GM21381 (cell line): Measurements from ENCODE around the gene TPM1.
A peak's percentile ranks its signal among the peaks of the same experiment; 100 is the strongest.

ENCODE experiments used
- ATAC-seq: cut with Tn5 transposase; IDR thresholded peaks from one replicate; pipeline ENCODE4 v1.9.1; 2021; ENCODE audit warnings: mild to moderate bottlenecking, moderate library complexity; ENCODE audit not compliant: unreplicated experiment

The TPM1 gene

DNA sequence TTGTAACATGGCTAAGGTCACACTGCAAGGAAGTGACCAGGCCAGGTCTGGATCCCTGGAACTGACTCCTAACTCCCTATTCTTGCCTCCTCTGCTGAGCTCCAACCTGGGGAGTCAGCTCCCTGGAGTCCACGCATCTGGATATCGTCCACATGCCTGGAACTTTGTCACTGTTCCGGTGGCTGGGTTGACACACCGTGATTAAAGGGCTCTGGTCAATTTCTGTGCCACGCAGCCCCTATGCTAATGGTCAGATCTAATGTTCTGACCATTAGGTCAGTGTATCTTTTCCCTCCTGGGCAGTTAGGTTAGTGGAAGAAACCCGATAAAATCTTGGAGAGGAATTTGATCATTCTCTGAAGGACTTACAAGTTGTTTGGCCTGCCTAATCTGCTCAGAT lies 1.6 kb upstream of the TPM1 start:
- ATAC-seq, result no peak

DNA sequence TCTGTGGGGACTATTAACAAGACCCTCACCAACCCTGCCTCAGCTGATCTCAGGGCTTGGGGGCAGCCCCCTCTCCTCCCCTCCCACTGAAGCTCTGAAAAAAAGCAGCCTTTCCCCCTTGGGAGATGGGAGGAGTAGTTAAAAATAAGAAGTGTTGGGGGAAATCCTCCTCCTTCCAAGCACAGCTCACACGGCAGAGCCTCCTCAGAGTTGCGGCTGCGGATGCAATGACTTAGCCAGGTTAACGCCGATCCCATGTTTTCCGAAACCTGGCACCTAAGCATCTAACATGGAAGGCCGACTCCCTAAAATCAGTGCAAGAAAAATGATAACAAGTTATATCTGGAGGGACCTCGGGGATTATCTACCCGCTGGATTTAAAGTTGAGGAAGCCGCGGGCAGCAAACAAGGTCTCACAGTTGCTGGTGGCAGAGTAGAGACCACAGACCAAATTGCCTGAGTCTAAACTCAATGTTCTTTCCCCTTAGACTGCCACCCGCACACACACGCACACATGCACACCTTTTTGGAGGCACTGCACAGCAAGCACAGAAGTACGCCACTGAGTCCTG lies 1.1 kb upstream of the TPM1 start:
- no peak for ATAC-seq

DNA sequence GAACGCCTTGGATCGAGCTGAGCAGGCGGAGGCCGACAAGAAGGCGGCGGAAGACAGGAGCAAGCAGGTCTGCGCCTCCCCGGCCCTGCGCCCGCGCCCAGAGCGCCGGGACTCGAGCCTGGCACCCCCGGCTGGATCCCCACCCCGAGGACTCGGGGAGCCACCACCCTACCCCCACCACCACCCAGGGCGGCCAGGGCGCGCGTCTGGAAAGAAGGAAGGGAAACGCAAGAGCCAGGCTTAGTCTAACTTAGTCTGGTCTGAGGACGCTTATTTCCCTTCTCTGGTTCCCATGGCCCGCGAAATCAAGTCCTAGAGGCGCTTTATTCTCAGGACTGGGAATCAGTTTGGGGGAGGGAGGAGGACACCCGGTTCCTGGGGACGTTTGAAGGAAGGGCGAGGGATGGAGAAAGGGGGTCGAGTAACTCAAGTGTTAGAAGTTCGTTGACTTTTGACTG lies 359 bp downstream of the TPM1 start:
- no peak for ATAC-seq

DNA sequence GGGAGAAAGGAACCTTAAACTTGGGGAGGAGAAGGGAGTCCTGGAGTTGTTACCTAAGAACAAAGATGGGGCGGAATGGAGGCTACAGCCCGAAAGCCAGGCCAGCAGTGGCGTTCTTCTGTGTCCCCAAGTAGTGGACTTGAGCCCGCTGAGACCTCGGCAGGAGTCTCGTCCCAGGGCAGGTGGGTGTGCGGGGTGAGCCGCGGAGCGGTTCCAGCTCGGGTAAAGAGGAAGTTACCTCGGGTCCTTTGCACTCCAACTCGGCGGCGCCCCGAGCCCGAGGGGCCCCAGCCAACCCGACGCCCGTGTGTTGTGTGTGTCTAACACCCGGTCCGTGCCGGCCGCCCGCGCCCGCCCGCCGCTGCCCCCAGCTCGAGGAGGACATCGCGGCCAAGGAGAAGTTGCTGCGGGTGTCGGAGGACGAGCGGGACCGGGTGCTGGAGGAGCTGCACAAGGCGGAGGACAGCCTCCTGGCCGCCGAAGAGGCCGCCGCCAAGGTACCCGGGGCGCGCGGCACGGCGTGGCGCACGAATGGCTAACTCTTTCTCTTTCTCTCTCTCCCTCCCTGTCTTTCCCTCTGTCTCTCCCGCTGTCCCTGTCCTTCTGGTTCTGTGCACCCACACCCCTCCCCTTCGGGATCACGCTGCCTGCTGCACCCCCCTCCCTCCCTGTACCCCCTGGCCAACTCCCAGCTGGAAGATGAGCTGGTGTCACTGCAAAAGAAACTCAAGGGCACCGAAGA lies 959 bp downstream of the TPM1 start:
- no peak for ATAC-seq

DNA sequence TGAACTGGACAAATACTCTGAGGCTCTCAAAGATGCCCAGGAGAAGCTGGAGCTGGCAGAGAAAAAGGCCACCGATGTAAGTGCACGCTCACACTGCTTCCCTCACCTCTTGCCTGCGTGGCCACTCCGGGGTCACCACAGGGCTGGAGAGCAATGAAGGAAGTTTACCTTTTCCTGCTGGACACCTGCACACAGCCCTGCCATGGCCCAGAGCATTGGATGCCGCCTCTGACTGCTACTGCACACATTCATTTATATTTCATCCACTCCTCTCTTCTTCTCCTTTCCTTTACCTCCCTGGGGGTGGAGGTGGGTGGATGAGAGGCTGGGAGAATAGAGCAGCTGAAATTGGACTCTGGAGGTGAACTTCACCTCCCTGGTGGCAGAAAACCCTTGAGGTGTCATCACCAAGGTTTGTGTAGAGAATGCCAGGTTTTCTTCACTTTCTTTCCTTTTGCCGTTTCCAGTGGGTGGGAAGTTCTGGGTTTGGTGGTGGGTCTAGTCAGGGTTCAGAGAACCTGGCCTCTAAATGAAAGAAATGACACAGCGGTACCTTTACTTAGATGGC lies 1.6 kb downstream of the TPM1 start:
- no peak for ATAC-seq

DNA sequence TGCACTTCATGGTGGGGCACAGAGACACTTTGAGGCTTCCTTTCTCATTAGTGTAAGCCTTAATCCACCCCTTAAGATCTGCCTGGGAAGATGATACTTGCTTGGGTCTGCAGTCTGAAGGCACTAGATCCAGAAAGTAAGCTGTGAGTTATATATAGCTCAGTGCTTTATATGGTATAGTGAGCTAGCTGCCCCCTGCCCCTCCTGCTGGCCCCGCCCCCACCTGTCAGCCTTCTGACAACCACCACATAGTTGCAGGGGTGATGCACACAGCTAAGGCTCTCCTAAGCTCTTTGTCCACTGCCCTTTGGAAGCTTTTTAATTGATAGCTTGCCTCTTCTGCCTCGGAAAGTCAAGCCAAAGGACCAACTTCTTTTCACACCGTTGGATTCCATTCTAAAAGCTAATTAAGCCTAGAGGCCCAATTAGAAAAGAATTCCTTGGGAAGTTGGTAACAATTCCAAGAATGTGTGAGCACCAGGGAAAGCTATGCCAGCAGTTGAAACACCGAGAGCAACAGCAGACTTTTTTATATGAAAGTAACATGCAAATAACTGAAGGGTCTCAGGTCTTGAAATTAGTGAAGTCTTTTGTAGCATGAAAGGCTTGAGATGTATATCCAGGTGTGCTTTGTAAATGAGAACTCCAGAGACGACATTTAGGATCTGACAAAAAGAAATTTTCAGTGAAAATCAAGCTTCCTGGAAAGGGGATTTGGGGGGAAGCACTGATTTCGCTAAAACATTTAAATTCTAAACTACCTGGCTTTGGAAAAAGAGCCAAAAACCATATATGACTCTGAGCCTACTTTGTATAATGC lies 2.3 kb downstream of the TPM1 start:
- ATAC-seq, result no peak

DNA sequence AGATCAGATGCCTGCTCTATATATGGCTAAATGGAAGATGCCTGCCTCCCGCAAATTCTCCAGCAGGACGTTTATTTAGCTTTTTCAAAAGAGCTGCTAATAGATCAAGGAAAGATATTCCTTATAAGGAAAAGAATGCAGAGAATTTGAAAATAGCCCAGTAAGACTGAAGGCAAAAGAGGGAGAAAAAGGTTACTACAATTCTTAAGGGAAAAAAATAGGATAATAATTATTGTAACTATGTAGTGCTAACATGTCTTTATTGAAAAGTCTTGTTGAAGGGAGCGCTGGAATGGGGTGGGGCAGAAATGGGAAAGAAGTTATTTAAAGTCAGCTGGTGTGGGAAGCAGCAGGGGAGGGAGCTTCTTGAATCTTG lies 2.9 kb downstream of the TPM1 start:
- ATAC-seq, result no peak

DNA sequence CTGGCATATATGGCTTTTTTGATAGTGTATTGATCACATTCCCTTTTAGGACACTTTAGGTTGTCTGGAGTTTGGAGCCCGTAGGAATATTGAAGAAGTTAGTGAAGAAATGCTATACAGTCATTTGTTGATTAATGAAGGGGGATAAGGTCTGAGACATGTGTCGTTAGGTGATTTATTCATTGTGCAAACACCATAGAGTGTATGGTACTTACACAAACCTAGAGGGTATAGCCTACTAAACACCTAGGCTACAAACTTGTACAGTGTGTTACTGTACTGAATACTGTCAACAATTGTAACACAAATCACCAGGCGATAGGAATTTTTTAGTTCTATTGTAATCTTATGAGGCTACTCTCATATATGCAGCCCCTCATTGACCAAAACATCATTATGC lies 3.3 kb downstream of the TPM1 start:
- no peak for ATAC-seq

DNA sequence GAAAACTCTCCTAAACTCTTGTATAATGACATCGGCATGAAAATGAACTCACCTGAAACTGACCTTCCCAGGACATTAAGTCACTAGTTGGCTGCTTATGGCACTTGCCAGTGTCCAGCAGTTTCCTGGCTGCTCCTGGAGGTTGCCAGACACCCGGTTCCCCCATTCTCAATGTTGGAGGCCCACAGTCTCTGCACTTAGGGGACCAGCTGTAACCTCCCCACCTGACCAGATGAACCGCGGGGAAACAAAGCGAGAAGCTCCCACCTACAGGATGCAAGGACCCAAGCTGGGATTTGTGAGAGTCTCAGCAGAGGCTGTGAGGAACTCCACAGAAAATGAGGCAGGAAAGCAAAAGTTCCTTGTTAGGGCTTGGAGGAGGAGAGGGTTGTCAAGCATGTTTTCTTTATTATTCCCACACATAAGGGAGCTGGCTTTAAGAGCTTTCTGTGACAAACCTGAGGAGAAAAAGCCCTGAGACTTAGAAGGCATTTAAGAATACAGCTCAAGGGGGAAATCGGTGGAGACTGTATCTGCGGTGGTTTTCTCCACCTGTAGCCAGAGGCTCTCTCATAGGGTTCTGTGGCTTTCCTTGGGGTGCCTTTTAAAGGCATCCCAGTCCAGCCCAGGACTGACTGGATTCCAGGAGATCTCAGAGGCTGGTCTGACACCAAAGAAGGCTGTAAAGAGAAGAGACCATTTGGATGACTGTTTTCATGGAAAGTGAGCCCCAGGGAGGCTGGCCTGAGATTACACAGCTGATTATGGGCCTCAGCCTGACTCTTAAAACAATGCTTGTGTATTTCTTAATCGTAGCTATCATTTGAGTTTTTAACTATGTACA lies 4.6 kb downstream of the TPM1 start:
- no peak for ATAC-seq

DNA sequence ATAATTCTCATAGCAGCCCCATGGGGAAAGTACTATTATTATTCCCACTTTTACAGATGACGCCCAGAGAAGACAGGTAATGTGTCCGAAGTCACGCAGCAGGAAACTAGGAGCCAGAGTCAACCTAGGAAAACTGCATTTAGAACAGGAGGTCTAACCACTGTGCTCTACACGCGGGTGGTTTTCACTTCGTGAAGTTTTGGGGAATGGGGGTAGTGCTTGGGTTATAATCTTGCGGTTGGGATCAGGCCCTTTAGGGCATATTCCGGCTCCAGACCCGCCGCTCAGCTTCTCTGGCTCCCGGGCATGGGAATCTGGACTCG lies 5.2 kb downstream of the TPM1 start:
- no peak for ATAC-seq

DNA sequence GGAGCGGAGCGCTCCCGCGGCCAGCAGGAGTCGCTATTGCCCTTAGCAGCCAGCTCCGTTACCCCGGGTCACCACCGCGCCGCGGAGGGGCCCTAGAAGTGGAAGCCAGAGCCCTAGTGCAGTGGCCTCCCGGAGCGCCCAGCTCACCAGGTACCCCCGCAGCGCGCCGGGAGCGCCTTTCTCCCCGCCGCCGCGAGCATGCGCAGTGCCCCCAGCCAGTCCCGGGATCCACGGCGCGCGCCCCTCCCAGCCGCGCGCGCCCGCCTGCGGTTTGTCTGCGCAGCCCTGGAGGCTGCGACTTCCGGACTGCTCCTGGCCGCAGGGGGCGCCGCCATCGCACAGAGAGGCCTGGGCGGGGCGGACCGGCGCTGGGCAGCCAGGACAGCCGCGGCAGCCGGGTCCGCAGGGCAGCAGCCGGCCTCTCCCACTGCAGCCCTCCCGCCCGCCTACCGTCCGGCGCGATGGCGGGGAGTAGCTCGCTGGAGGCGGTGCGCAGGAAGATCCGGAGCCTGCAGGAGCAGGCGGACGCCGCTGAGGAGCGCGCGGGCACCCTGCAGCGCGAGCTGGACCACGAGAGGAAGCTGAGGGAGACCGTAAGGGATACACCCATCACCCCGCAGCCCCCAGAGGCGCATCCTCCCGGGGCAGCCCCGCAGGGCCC lies 5.7 kb downstream of the TPM1 start:
- ATAC-seq, result peak; percentile 93

DNA sequence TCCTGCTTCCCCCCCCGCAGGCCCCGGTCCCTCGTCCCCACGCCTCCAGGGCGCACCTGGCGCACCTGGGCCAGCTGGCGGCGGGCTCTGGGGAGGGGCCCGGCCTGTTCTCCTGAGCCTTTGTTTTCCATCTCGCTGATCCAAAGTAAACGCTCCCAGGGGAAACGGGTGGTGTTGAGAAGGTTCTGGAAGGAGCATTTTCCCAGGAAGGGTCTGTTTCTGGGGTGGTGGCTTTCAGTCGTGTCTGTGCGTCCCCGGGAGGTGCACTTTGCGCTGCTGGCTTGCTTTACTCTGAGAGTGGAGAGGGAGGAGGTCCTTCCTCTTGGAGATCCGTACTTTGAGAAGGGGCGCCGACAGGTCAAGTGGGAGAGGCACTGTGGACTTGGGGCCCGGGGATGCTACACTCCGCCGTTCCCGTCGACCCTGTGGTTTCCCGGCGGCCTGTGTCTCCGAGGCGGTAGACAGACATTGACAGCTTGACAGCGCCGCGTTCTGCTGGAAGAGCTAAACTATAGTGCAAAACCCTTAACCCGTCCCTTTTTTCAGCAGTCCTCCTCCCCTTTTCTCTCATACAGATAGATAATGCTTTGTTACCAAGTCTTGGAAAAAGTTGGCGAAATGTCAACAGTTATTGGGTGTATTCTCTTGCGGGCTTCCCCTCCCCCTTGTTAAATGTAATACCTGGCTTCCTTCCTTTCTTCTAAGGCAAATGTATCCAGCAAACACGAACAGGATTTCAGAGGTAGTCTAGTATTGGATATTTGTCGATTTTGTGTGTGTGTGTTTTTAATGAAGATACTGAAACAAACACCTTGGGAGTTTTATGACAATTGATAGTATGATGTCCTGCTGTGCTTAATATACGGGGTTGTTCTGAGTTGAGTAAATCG lies 6.5 kb downstream of the TPM1 start:
- no peak for ATAC-seq

DNA sequence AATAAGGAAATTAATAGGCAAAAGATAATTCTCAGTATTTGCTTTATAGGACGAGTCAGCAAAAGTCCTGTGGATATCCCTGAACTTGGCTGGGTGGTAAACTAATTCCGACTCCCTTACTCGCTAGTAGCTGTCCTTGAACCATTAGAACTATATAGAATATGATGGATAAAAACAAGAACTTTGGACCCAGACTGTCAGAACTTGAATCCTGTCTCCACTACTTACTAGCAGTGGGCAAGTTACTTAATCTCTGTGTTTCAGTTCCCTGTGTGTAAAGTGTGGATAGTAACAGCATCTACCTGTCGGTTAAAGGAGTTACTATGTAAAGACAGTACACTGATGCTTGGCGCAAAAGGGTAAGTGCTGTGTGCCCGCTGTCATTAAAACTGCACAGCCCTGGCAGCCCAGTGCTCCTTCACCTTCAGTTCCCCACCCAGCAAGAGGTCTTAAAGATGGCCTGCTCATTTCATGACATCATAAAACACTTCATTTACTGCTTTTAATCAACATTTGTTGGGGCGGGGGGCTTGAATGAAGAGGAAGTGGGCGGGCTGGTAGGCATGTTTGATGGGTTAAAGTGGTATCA lies 7.3 kb downstream of the TPM1 start:
- ATAC-seq, result no peak

DNA sequence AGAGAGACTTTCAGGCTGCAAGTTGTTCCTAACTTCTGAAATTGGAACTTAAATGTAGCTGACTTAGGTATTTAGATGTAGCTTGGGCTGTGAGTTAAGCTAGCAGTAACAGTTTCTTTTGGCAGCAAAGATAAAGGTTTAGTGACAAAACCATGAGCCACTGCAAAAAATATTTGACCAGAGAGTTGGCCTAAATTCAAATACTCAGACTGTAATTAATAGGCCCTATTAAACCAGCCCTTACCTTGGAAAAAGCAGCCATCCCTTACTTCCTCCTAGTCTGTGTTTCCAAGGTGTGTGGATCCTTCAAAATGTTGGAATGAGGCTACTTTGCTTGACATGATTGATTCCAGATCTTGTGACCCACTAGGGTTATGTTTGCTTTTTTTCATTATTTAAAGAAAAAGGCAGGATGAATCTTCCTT lies 8.2 kb downstream of the TPM1 start:
- ATAC-seq, result no peak

DNA sequence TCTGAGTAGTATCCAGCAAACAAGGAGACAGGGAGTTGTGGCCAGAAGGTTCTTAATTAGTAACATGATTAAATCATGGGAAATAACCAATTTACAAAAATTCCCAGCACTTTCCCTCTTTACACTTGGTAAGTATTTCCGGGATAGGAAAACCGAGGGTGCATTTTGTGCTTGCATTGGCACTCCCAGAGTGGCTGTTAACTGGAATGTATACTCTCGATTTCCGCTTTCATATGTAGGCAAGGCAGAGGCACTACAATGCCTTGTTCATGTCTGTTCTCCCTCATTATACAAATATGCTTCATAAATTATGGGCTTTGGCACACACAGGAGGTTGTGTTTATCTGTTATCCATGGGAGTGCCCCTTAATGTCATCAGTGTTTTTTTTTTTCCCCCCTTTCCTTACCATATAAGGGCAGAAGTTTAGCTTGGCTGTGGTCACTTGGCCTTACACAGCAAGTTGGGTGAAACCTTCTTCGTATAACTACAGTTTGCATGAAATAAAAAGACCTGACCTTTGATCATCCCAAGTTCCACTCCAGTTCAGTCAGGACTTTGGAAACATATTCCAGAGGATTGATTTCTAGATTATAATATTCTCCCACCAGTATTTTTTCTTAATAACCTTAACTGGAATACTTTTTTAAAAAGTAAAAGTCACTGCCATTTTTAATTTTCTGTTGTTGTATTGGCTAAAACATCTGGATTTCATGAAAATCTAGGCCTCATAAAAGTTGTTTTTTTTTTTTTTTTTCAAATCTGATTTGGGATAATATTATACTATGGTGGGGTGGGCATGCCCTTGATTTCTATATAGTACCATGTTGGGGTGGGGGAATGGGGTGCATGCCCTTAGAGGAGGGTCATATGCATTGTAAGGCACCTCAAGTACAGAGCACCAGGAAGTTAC lies 8.9 kb downstream of the TPM1 start:
- no peak for ATAC-seq

DNA sequence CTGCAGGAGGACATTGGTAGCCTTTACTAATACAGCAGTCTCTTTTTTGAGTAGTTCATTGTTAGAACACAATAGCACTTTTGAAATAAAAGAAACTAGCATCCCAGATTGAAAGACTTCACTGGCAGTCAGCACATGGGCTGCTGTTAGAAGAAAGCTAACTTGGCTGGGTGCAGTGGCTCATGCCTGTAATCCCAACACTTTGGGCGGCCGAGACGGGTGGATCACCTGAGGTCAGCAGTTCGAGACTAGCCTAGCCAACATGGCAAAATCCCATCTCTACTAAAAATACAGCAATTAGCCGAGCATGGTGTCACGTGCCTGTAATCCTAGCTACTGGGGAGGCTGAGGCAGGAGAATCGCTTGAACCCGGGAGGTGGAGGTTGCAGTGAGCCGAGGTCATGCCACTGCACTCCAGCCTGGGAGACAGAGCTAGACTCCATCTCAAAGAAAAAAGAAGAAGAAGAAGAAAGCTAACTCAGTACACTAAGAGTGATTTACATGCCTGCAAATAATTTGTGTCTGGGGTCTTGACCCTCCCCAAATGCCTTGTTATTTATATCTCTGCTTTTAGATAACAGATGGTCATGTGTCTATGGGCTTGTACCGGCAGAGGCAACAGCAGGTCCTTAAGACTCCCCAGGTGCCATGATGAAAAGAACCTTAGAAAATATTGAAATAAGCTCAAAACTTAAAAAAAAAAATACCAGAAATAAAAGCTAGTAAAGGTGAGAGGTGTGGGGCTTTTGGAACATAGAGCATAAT lies 9.7 kb downstream of the TPM1 start:
- ATAC-seq, result no peak

DNA sequence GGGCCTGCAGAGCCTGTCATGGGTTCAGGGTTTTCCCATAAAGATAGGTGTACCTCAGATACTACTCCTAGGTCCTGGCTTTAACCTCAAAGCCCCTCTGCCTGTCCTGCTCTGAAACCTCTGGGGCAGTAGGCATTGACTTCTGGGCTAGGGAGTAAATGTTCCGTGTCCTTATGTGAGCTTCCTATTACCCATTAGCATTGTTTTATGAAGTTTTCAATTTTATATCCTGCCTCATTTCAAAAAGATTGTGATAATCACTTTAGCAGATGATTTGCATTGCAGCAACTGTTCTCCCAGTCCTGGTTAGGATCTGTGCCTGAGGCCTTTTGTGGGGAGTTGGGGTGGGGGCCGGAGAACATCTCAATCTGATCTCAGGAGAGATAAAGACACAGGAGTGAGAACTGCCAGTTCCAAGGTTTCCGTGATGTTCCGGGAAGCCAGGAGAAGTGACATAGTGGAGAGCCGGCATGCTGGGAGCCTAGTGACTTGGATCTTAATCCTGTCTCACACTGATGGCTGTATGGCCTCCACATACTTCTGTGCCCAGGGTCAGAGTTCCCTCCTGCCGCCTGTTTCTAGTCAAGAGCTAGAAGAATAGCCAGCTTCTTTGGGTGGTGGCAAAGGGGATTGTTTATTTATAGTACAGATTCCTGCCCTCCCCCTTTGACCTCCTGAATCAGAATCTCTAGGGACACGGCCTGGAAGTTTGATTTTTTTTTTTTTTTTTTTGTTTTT lies 10.6 kb downstream of the TPM1 start:
- ATAC-seq, result no peak
